WTC11 (cell line): Measurements from ENCODE around the gene MTMR3. TPM values are rescaled to one million over a fixed set of nuclear protein-coding genes. Genes with fewer than 3 reads are reported as not detected.

Experiments used
- ATAC-seq: fragments of 200-7000 bp; cut with Tn5 transposase; 2 replicates; pipeline ENCODE4 v1.10.0; 2021; ENCODE audit warnings: mild to moderate bottlenecking, moderate library complexity
- CTCF ChIA-PET: fragments of 300-600 bp; sonication (Branson Sonifier 250); formaldehyde crosslinking; loops from one replicate; lab custom pipeline; 2021; ENCODE audit warnings: antibody characterized with exemption; lab: Charles Lee
- POLR2A ChIA-PET: fragments of 350-600 bp; sonication (Branson Sonifier 250); formaldehyde crosslinking; loops from one replicate; lab custom pipeline; 2021; ENCODE audit warnings: antibody characterized with exemption; lab: Charles Lee
- DNase-seq: peaks from one replicate; pipeline ENCODE4 v3.0.0; 2021; ENCODE audit warnings: low spot score
- H3K27ac Mint-ChIP-seq: 2 replicates; pipeline ENCODE4 v1.8.0; 2021; ENCODE audit warnings: mixed read lengths
- H3K27me3 Mint-ChIP-seq: 2 replicates; pipeline ENCODE4 v1.8.0; 2021; ENCODE audit warnings: low read depth, mild to moderate bottlenecking, moderate library complexity, mixed read lengths
- H3K36me3 Mint-ChIP-seq: 2 replicates; pipeline ENCODE4 v1.8.0; 2021; ENCODE audit warnings: mixed read lengths
- H3K4me1 Mint-ChIP-seq: 2 replicates; pipeline ENCODE4 v1.8.0; 2022; ENCODE audit warnings: mixed read lengths
- H3K4me3 Mint-ChIP-seq: 2 replicates; pipeline ENCODE4 v1.8.0; 2021; ENCODE audit warnings: mild to moderate bottlenecking, moderate library complexity, mixed read lengths
- H3K9me3 Mint-ChIP-seq: 2 replicates; pipeline ENCODE4 v1.8.0; 2021; ENCODE audit warnings: mixed read lengths
- AR ChIP-seq: fragments of 250-450 bp; sonication (Bioruptor Pico); IDR thresholded peaks from 2 replicates; pipeline ENCODE4 v1.9.0; 2021; ENCODE audit warnings: mild to moderate bottlenecking
- ARID4B ChIP-seq: sonication (generic); formaldehyde crosslinking; IDR thresholded peaks from 2 replicates; pipeline ENCODE4 v1.8.0; 2023; ENCODE audit warnings: missing genetic modification reagents, mild to moderate bottlenecking, borderline replicate concordance
- ATF1 ChIP-seq: sonication (generic); formaldehyde crosslinking; IDR thresholded peaks from 2 replicates; pipeline ENCODE4 v1.8.1; 2023; ENCODE audit warnings: mild to moderate bottlenecking, moderate library complexity, missing genetic modification reagents
- HMGXB4 ChIP-seq: sonication (generic); formaldehyde crosslinking; IDR thresholded peaks from 2 replicates; pipeline ENCODE4 v1.8.1; 2023; ENCODE audit warnings: mild to moderate bottlenecking, moderate library complexity, missing genetic modification reagents
- MAX ChIP-seq: sonication (generic); formaldehyde crosslinking; IDR thresholded peaks from 2 replicates; pipeline ENCODE4 v1.8.0; 2022; ENCODE audit warnings: mild to moderate bottlenecking, missing genetic modification reagents
- NR3C1 ChIP-seq: sonication (generic); formaldehyde crosslinking; conservative IDR thresholded peaks from 2 replicates; pipeline ENCODE4 v1.8.1; 2023; ENCODE audit warnings: low read depth, mild to moderate bottlenecking, missing genetic modification reagents
- PREB ChIP-seq: sonication (generic); formaldehyde crosslinking; IDR thresholded peaks from 2 replicates; pipeline ENCODE4 v1.8.1; 2022; ENCODE audit warnings: mild to moderate bottlenecking, missing genetic modification reagents, moderate library complexity, borderline replicate concordance
- SOX15 ChIP-seq: fragments of 250-450 bp; sonication (Bioruptor Pico); IDR thresholded peaks from 2 replicates; pipeline ENCODE4 v1.9.0; 2021; ENCODE audit warnings: mild to moderate bottlenecking
- SP1 ChIP-seq: sonication (generic); formaldehyde crosslinking; conservative IDR thresholded peaks from 2 replicates; pipeline ENCODE4 v1.8.1; 2022; ENCODE audit warnings: missing genetic modification reagents
- USF1 ChIP-seq: sonication (generic); formaldehyde crosslinking; IDR thresholded peaks from 2 replicates; pipeline ENCODE4 v1.8.0; 2022; ENCODE audit warnings: mild to moderate bottlenecking, missing genetic modification reagents
- ZNF232 ChIP-seq: sonication (generic); formaldehyde crosslinking; IDR thresholded peaks from 2 replicates; pipeline ENCODE4 v1.8.0; 2022; ENCODE audit warnings: mild to moderate bottlenecking, missing genetic modification reagents
- ZNF416 ChIP-seq: fragments of 250-450 bp; sonication (Bioruptor Pico); IDR thresholded peaks from 2 replicates; pipeline ENCODE4 v1.9.0; 2021; ENCODE audit warnings: mild to moderate bottlenecking, inconsistent platforms
- ZNF425 ChIP-seq: fragments of 250-450 bp; sonication (Bioruptor Pico); conservative IDR thresholded peaks from 2 replicates; pipeline ENCODE4 v1.9.0; 2021; ENCODE audit warnings: mild to moderate bottlenecking
- total RNA-seq: library from RNA; stranded (reverse); gene quantifications from 3 replicates; pipeline ENCODE4 v1.2.3, GENCODE V29; 2021

Gene MTMR3
- total RNA-seq, 1 experiment from 2014 or later, result 19.2 TPM

GRCh38 chr22:30000566-30000965, 117.6 kb downstream of the MTMR3 start (continued):
- TF ChIP-seq AR, result no peak
- TF ChIP-seq PREB (CRISPR knock-in tag), result no peak
- TF ChIP-seq, all 79 proteins: peak for 0

- POLR2A ChIA-PET, result no interaction called here
Measured at GRCh38 chr22:30001459-30001858, 118.5 kb downstream of the MTMR3 start.

More at GRCh38 chr22:30001459-30001858, 118.5 kb downstream of the MTMR3 start:
- Mint-ChIP-seq H3K4me1 (no peaks in the 10 kb centered on the region), H3K27me3 (no peaks in the 10 kb centered on the region), H3K27ac (no peak overlapping the region), H3K9me3 (no peaks in the 10 kb centered on the region), H3K4me3 (no peak overlapping the region), H3K36me3 (peaks cover 7% of the 10 kb centered on the region; the same call in 1 of the 2 replicates)
- TF ChIP-seq ATF1 (CRISPR knock-in tag) (no peak), ZNF232 (no peak), MAX (CRISPR knock-in tag) (no peak), HMGXB4 (no peak), NR3C1 (CRISPR knock-in tag) (no peak), SOX15 (CRISPR knock-in tag) (no peak), ARID4B (CRISPR knock-in tag) (no peak), ZNF416 (CRISPR knock-in tag) (no peak), SP1 (CRISPR knock-in tag) (no peak), USF1 (CRISPR knock-in tag) (no peak), ZNF425 (CRISPR knock-in tag) (no peak)
- ATAC-seq, result no peak
- CTCF ChIA-PET, result interaction anchor here (1.1 to 1.7 kb wide), 2 partner anchors 188 to 312 kb away, joined by 3 to 5 read pairs; no protein-coding TSS in a partner anchor
- DNase-seq, result no peak
